Effector memory CD4-positive, alpha-beta T cell (primary cell): ENCODE measurements around the gene CRYAA.
"Not testable (repeated sequence)": the region's sequence is repeated elsewhere in the genome, so short reads cannot be mapped to it uniquely, and the experiment has no call there.

Experiments
- DNase-seq, 3 donors: peaks; one replicate each; pipeline ENCODE4 v3.0.0-alpha.2; 2020
- H3K27ac ChIP-seq: 2 replicates; pipeline ENCODE4 v1.7.0; 2013; ENCODE audit warnings: mild to moderate bottlenecking, low read length, moderate library complexity; ENCODE audit not compliant: insufficient read depth, poor library complexity, severe bottlenecking
- H3K27me3 ChIP-seq: replicated peaks from 2 replicates; pipeline ENCODE4 v1.7.0; 2013; ENCODE audit warnings: mild to moderate bottlenecking, low read length; ENCODE audit not compliant: insufficient read depth, control insufficient read depth, poor library complexity, severe bottlenecking
- H3K36me3 ChIP-seq: 2 replicates; pipeline ENCODE4 v1.7.0; 2013; ENCODE audit warnings: mild to moderate bottlenecking, low read length, moderate library complexity; ENCODE audit not compliant: control insufficient read depth, insufficient read depth
- H3K4me1 ChIP-seq: 2 replicates; pipeline ENCODE4 v1.7.0; 2013; ENCODE audit warnings: low read length, mild to moderate bottlenecking; ENCODE audit not compliant: control insufficient read depth, insufficient read depth, poor library complexity, severe bottlenecking
- H3K4me3 ChIP-seq: 2 replicates; pipeline ENCODE4 v1.7.0; 2013; ENCODE audit warnings: low read length, low read depth, mild to moderate bottlenecking; ENCODE audit not compliant: insufficient read depth, poor library complexity, severe bottlenecking
- H3K9me3 ChIP-seq: 2 replicates; pipeline ENCODE4 v1.7.0; 2013; ENCODE audit warnings: mild to moderate bottlenecking, low read length, moderate library complexity; ENCODE audit not compliant: control insufficient read depth

Gene CRYAA

GRCh38 chr21:43161826-43162707 lies 6.7 kb upstream of the CRYAA start:
- H3K27me3 ChIP-seq, H3K36me3 ChIP-seq, H3K27ac ChIP-seq, H3K9me3 ChIP-seq, H3K4me1 ChIP-seq, H3K4me3 ChIP-seq, DNase-seq: not testable (repeated sequence)

DNA sequence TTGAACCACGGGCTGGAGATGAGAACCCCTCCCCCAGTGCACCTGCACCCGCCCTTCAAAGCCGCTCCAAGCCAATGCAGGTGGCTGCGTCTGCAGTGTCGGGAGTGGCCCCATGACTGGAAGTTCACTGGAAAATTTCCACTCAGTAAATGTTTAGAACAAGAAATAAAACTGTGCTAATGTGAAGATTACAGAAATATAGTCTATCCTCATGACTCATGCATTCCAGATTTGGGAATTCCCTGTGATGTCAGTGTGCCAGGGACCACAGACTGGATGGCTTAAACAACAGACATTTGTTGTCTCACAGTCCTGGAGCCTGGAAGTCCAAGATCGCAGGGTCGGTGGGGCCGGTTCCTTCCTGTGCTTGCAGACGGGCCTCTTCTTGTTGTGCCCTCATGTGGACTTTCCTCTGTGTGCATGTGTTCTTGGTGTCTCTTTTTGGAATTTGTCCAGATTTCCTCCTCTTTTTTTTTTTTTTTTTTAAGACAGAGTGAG lies 6.1 kb upstream of the CRYAA start:
- not testable (repeated sequence) for H3K4me3 ChIP-seq, DNase-seq, H3K27ac ChIP-seq, H3K36me3 ChIP-seq, H3K9me3 ChIP-seq, H3K4me1 ChIP-seq, H3K27me3 ChIP-seq

GRCh38 chr21:43164823-43165222 lies 4.0 kb upstream of the CRYAA start:
- not testable (repeated sequence) for H3K4me1 ChIP-seq, DNase-seq, H3K4me3 ChIP-seq

DNA sequence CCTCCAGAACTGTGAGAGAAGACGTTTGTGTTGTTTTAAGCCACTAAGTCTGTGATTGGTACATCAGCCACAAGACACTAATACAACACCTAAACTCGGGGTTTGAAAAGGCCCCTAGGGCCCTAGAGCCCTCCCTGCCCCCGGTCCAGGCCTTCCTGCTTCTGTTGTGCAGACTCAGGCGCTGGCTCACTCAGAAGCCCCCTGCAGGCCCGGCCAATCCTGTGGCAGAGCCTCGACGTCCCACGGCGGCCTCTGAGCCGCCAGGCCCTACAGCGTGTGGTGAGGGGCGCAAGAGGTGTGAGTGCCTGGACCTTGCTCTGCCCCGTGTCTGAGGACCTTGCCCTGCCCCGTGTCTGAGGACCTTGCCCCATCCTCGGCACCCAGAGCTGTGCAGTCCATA lies 3.1 kb upstream of the CRYAA start:
- not testable (repeated sequence) for H3K9me3 ChIP-seq, H3K36me3 ChIP-seq, H3K4me3 ChIP-seq, H3K27me3 ChIP-seq, H3K4me1 ChIP-seq, H3K27ac ChIP-seq, DNase-seq

More at GRCh38 chr21:43164823-43165222, 4.0 kb upstream of the CRYAA start:
- H3K9me3 ChIP-seq, H3K27me3 ChIP-seq, H3K27ac ChIP-seq, H3K36me3 ChIP-seq: not testable (repeated sequence)

DNA sequence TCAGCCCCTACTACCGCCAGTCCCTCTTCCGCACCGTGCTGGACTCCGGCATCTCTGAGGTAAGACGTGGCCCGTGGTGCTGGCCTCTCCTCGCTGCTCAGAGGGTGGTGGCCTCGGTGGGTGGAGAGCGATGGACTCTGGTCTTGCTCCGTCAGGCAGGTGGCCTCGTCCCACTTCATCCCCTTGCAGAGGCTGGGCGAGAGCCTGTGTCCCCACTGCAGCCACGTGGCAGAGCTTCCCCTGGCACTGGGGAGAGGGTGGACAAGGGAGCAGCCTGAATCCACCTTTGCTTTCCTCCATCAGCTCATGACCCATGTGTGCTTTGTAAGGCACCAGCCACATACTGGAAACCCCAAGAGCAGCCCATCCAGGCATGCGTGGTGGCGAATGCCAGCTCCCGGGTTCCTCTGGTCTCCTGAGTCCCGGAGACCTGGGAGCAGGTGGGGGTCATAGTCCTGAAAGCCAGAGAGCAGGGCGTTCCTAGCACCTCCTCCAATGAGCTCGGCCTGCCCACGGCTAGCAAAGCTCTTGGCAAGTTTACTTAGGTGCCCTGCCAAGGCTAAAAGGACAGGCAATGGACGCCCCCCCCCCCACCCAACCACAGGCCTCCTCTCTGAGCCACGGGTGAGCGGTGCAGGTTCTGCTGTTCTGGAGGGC lies 550 bp downstream of the CRYAA start:
- H3K4me3 ChIP-seq, H3K36me3 ChIP-seq, H3K27me3 ChIP-seq, H3K9me3 ChIP-seq, DNase-seq, H3K4me1 ChIP-seq, H3K27ac ChIP-seq: not testable (repeated sequence)

DNA sequence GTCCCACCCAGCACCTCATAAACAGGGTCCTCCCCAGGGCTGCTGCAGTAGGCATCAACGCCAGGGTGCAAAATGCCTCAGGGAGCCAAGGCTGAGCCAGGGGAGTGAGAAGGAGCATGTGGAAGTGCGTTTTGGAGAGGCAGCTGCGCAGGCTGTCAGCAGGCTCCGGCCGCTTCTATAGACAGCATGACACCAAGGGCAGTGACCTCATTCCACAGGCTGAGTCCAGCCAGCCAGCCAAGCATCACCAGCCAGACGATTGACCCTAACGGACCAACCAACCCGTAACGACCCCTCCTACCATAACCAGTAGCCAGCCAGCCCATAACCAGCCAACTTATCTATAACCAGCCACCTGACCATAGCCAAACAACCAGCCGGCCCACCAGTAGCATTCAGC lies 1.1 kb downstream of the CRYAA start:
- not testable (repeated sequence) for H3K4me1 ChIP-seq, H3K9me3 ChIP-seq, DNase-seq, H3K4me3 ChIP-seq, H3K27me3 ChIP-seq, H3K36me3 ChIP-seq, H3K27ac ChIP-seq

- not testable (repeated sequence) for H3K27ac ChIP-seq, H3K27me3 ChIP-seq, DNase-seq, H3K4me3 ChIP-seq, H3K9me3 ChIP-seq, H3K36me3 ChIP-seq, H3K4me1 ChIP-seq
These were observed 4.0 kb downstream of the CRYAA start for GRCh38 chr21:43172812-43173211.

DNA sequence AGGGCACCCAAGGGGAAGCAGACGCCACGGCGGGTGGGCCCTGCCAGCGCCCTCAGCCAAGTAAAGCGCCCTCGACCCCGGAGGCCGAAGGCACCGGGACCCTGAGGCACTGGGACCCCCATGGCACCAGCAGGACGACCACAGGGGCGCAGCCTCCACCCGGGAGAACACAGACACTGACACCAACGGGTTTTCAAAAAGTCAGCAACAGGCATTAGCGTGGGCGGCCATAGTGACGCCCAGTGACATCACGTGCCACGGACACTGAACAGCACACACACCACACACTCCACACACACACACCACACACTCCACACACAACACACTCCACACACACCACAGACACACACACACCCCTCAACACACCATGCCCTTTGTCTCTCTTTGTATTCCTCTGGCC lies 4.6 kb downstream of the CRYAA start:
- DNase-seq, H3K9me3 ChIP-seq, H3K27me3 ChIP-seq, H3K4me3 ChIP-seq, H3K4me1 ChIP-seq, H3K36me3 ChIP-seq, H3K27ac ChIP-seq: not testable (repeated sequence)

DNA sequence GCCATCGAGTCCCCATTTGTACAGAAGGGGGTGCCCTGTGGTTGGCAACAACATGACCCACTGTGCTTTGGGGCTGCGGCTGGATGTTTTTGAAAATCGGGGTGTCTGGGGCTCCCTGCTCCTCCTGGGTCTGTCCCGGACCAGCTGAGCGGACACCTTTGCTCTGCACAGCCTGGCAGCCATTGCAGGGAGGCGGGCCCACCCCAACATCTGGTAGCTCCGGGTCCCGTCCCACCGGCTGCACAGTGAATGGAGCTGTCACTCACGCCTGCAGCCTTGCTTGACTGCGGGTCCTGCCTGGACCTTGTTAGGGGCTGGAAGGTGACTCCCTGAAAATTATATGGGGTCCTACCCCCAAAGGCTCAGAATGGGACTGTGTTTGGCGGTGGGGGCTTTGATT lies 5.1 kb downstream of the CRYAA start:
- DNase-seq, H3K4me3 ChIP-seq, H3K4me1 ChIP-seq, H3K27me3 ChIP-seq, H3K27ac ChIP-seq, H3K36me3 ChIP-seq, H3K9me3 ChIP-seq: not testable (repeated sequence)

- H3K27ac ChIP-seq, H3K4me3 ChIP-seq, H3K9me3 ChIP-seq, H3K27me3 ChIP-seq, H3K4me1 ChIP-seq, DNase-seq, H3K36me3 ChIP-seq: not testable (repeated sequence)
These were observed 6.2 kb downstream of the CRYAA start for GRCh38 chr21:43174998-43175397.
